ENCODE data around the gene OLFM3.

Gene OLFM3

GRCh38 chr1:101943237-101943636 lies 53.5 kb downstream of the OLFM3 start:
- DNase-seq (ENCODE audit: low read depth): no peak

GRCh38 chr1:101942516-101943193 lies 54.1 kb downstream of the OLFM3 start:
- no peak for DNase-seq (ENCODE audit: low read depth)

GRCh38 chr1:101938681-101939080 lies 58.0 kb downstream of the OLFM3 start:
- DNase-seq (ENCODE audit: low read depth): no peak

- DNase-seq (ENCODE audit: low read depth): no peak
Observed at GRCh38 chr1:101929343-101929742, 67.4 kb downstream of the OLFM3 start.

GRCh38 chr1:101928829-101929228 lies 67.9 kb downstream of the OLFM3 start:
- no peak for DNase-seq (ENCODE audit: low read depth)

GRCh38 chr1:101924700-101925099 lies 72.0 kb downstream of the OLFM3 start:
- DNase-seq (ENCODE audit: low read depth): no peak

- no peak for DNase-seq (ENCODE audit: low read depth)
Observed at GRCh38 chr1:101920577-101920976, 76.1 kb downstream of the OLFM3 start.

- no peak for DNase-seq (ENCODE audit: low read depth)
Observed at GRCh38 chr1:101918277-101918676, 78.4 kb downstream of the OLFM3 start.

- DNase-seq (ENCODE audit: low read depth): no peak
Observed at GRCh38 chr1:101915597-101915996, 81.1 kb downstream of the OLFM3 start.

GRCh38 chr1:101914473-101915242 lies 82.1 kb downstream of the OLFM3 start:
- no peak for DNase-seq (ENCODE audit: low read depth)

- DNase-seq (ENCODE audit: low read depth): no peak
Observed at GRCh38 chr1:101911894-101912293, 84.8 kb downstream of the OLFM3 start.

- no peak for DNase-seq (ENCODE audit: low read depth)
Observed at GRCh38 chr1:101908980-101909379, 87.7 kb downstream of the OLFM3 start.

GRCh38 chr1:101907264-101907663 lies 89.5 kb downstream of the OLFM3 start:
- DNase-seq (ENCODE audit: low read depth): no peak

- no peak for DNase-seq (ENCODE audit: low read depth)
Observed at GRCh38 chr1:101905283-101905835, 91.4 kb downstream of the OLFM3 start.

- no peak for DNase-seq (ENCODE audit: low read depth)
Observed at GRCh38 chr1:101902199-101902598, 94.5 kb downstream of the OLFM3 start.

- DNase-seq (ENCODE audit: low read depth): no peak
Observed at GRCh38 chr1:101898137-101898536, 98.6 kb downstream of the OLFM3 start.

GRCh38 chr1:101884621-101885020 lies 112.1 kb downstream of the OLFM3 start:
- DNase-seq (ENCODE audit: low read depth): no peak

GRCh38 chr1:101875891-101876290 lies 120.8 kb downstream of the OLFM3 start:
- DNase-seq (ENCODE audit: low read depth): no peak

- no peak for DNase-seq (ENCODE audit: low read depth)
Observed at GRCh38 chr1:101873672-101874071, 123.1 kb downstream of the OLFM3 start.

GRCh38 chr1:101859941-101860340 lies 136.8 kb downstream of the OLFM3 start:
- no peak for DNase-seq (ENCODE audit: low read depth)

GRCh38 chr1:101854271-101854670 lies 142.5 kb downstream of the OLFM3 start:
- DNase-seq (ENCODE audit: low read depth): no peak

GRCh38 chr1:101852936-101853335 lies 143.8 kb downstream of the OLFM3 start:
- no peak for DNase-seq (ENCODE audit: low read depth)

GRCh38 chr1:101849356-101849755 lies 147.4 kb downstream of the OLFM3 start:
- no peak for DNase-seq (ENCODE audit: low read depth)
